HG03432 (cell line): ENCODE results near the gene PITPNM3.

Experiments used
- ATAC-seq: cut with Tn5 transposase; IDR thresholded peaks from one replicate; pipeline ENCODE4 v1.9.1; 2021; ENCODE audit warnings: mild to moderate bottlenecking, moderate library complexity; ENCODE audit not compliant: unreplicated experiment

PITPNM3 gene

GRCh38 chr17:6465206-6466003 lies 91.0 kb downstream of the PITPNM3 start:
- no peak for ATAC-seq

- no peak for ATAC-seq
These were observed 91.8 kb downstream of the PITPNM3 start for GRCh38 chr17:6464446-6465041.

- no peak for ATAC-seq
These were observed 92.5 kb downstream of the PITPNM3 start for GRCh38 chr17:6463616-6464445.

GRCh38 chr17:6462692-6463091 lies 93.7 kb downstream of the PITPNM3 start:
- ATAC-seq: no peak

GRCh38 chr17:6461792-6462524 lies 94.4 kb downstream of the PITPNM3 start:
- ATAC-seq: no peak

- no peak for ATAC-seq
These were observed 95.1 kb downstream of the PITPNM3 start for GRCh38 chr17:6461246-6461645.

- ATAC-seq: no peak
These were observed 95.7 kb downstream of the PITPNM3 start for GRCh38 chr17:6460531-6461161.

- ATAC-seq: no peak
These were observed 97.8 kb downstream of the PITPNM3 start for GRCh38 chr17:6458460-6458950.

- ATAC-seq: no peak
These were observed 98.5 kb downstream of the PITPNM3 start for GRCh38 chr17:6457688-6458459.

GRCh38 chr17:6456914-6457687 lies 99.3 kb downstream of the PITPNM3 start:
- ATAC-seq: no peak

GRCh38 chr17:6456321-6456720 lies 100.0 kb downstream of the PITPNM3 start:
- no peak for ATAC-seq

GRCh38 chr17:6455321-6455705 lies 101.0 kb downstream of the PITPNM3 start:
- no peak for ATAC-seq

- ATAC-seq: no peak
These were observed 101.6 kb downstream of the PITPNM3 start for GRCh38 chr17:6454495-6455320.

GRCh38 chr17:6453279-6454024 lies 102.9 kb downstream of the PITPNM3 start:
- ATAC-seq: no peak

GRCh38 chr17:6452471-6453266 lies 103.7 kb downstream of the PITPNM3 start:
- no peak for ATAC-seq
